GM12878 (cell line): ENCODE results near the gene SRGAP1. TPM values are rescaled to one million over a fixed set of nuclear protein-coding genes. Genes with fewer than 3 reads are reported as not detected.

Source experiments
- ATAC-seq: fragments of 200-7000 bp; cut with Tn5 transposase; 3 replicates; pipeline ENCODE4 v1.9.1; 2020; ENCODE audit warnings: mild to moderate bottlenecking, moderate library complexity
- BruUV-seq: library from RNA; stranded (reverse); fragments of 400-500 nt; replicated peaks from 2 replicates; lab custom pipeline; 2021; lab: Mats Ljungman, UMichigan
- CTCF ChIA-PET: fragments of 300-600 bp; sonication (Branson Sonifier 250); formaldehyde crosslinking; extraction: SDS; loops from one replicate; lab custom pipeline; 2021; ENCODE audit warnings: inconsistent platforms; lab: Yijun Ruan, JAX
- POLR2A ChIA-PET: fragments of 350-600 bp; formaldehyde crosslinking; extraction: SDS; loops from one replicate; lab custom pipeline; 2021; ENCODE audit warnings: inconsistent platforms; lab: Charles Lee
- RAD21 ChIA-PET: fragments of 300-600 bp; sonication (Branson Sonifier 250); formaldehyde crosslinking; loops from one replicate; lab custom pipeline; 2023; ENCODE audit warnings: antibody characterized with exemption; ENCODE audit not compliant: unreplicated experiment; lab: Charles Lee
- SMC1A ChIA-PET: fragments of 300-600 bp; sonication (Branson Sonifier 250); formaldehyde crosslinking; loops from one replicate; lab custom pipeline; 2023; ENCODE audit not compliant: unreplicated experiment, uncharacterized antibody; lab: Charles Lee
- DNase-seq: peaks from one replicate; pipeline ENCODE4 v3.0.0-alpha.2; 2011; ENCODE audit warnings: low read depth, low spot score
- FAIRE-seq: peaks from 3 replicates; lab custom pipeline; 2011; peaks lifted over from hg19 to GRCh38; lab: Jason Lieb, UNC
- H2AFZ ChIP-seq: 2 replicates; pipeline ENCODE4 v1.6.0; 2011; ENCODE audit warnings: low read depth, low read length, control low read depth; ENCODE audit not compliant: control insufficient read depth
- H3K27ac ChIP-seq: 2 replicates; pipeline ENCODE4 v1.5.1; 2011; ENCODE audit warnings: control low read depth; ENCODE audit not compliant: control insufficient read depth, insufficient read depth
- H3K27me3 ChIP-seq, 2 experiments: replicated peaks in 1 of 2; 2 replicates each; pipeline versions ENCODE4 v1.6.0 to v1.6.1; 2011; ENCODE audit warnings: low read length in 1 of 2; ENCODE audit not compliant: control insufficient read depth in 2 of 2, insufficient read depth in 2 of 2
- H3K36me3 ChIP-seq, 2 experiments: 2 replicates each; pipeline ENCODE4 v1.5.1; 2011; ENCODE audit warnings: low read length in 1 of 2; ENCODE audit not compliant: control insufficient read depth in 2 of 2, insufficient read depth in 2 of 2
- H3K4me1 ChIP-seq: 2 replicates; pipeline ENCODE4 v1.6.1; 2011; ENCODE audit warnings: mild to moderate bottlenecking, low read length, moderate library complexity, mixed read lengths; ENCODE audit not compliant: control insufficient read depth, insufficient read depth
- H3K4me2 ChIP-seq: 2 replicates; pipeline ENCODE4 v1.6.0; 2011; ENCODE audit warnings: control low read depth; ENCODE audit not compliant: control insufficient read depth, insufficient read depth
- H3K4me3 ChIP-seq: fragments of 200-600 bp; sonication (generic); 2 replicates; pipeline ENCODE4 v1.5.1; 2016
- H3K79me2 ChIP-seq: 2 replicates; pipeline ENCODE4 v1.6.0; 2011; ENCODE audit warnings: low read length; ENCODE audit not compliant: control insufficient read depth, insufficient read depth
- H3K9ac ChIP-seq: 2 replicates; pipeline ENCODE4 v1.8.0; 2011; ENCODE audit warnings: low read length, control low read depth, mixed read lengths; ENCODE audit not compliant: control insufficient read depth, insufficient read depth
- H3K9me3 ChIP-seq: replicated peaks from 3 replicates; pipeline ENCODE4 v1.5.1; 2011; ENCODE audit warnings: mild to moderate bottlenecking, low read length; ENCODE audit not compliant: control insufficient read depth, insufficient read depth
- H4K20me1 ChIP-seq: 2 replicates; pipeline ENCODE4 v1.6.0; 2011; ENCODE audit not compliant: control insufficient read depth, insufficient read depth
- ASH2L ChIP-seq: fragments of 300-600, 200-600 bp; sonication (generic); IDR thresholded peaks from 2 replicates; pipeline ENCODE4 v1.6.1; 2017; ENCODE audit warnings: low read depth, mild to moderate bottlenecking, borderline replicate concordance
- CEBPZ ChIP-seq: fragments of 150-350 bp; IDR thresholded peaks from 2 replicates; pipeline ENCODE4 v1.6.1; 2016; ENCODE audit warnings: low read depth, low read length
- CHD2 ChIP-seq: IDR thresholded peaks from 2 replicates; pipeline ENCODE4 v1.6.1; 2011; ENCODE audit warnings: low read depth, low read length, improper control_type of control experiment, borderline replicate concordance
- CHD4 ChIP-seq: fragments of 200-600 bp; sonication (generic); IDR thresholded peaks from 2 replicates; pipeline ENCODE4 v1.6.1; 2016; ENCODE audit warnings: mild to moderate bottlenecking
- CREB1 ChIP-seq: IDR thresholded peaks from 2 replicates; pipeline ENCODE4 v1.6.1; 2012; ENCODE audit warnings: low read depth, mild to moderate bottlenecking, inconsistent platforms
- IKZF1 ChIP-seq: fragments of 450-650 bp; conservative IDR thresholded peaks from 2 replicates; pipeline ENCODE4 v1.6.1; 2017; ENCODE audit warnings: antibody characterized with exemption, mild to moderate bottlenecking
- MEF2A ChIP-seq: IDR thresholded peaks from 2 replicates; pipeline ENCODE4 v1.6.1; 2011; ENCODE audit warnings: low read depth, mild to moderate bottlenecking, low read length, moderate library complexity; ENCODE audit not compliant: insufficient read depth
- POU2F2 ChIP-seq: IDR thresholded peaks from 3 replicates; pipeline ENCODE4 v1.6.1; 2011; ENCODE audit warnings: low read depth, mild to moderate bottlenecking, low read length, borderline replicate concordance
- RELA ChIP-seq: fragments of 450-650 bp; IDR thresholded peaks from 2 replicates; pipeline ENCODE4 v1.8.0; 2014; ENCODE audit warnings: borderline replicate concordance; ENCODE audit not compliant: partially characterized antibody
- SKIL ChIP-seq: fragments of 450-650 bp; IDR thresholded peaks from 2 replicates; pipeline ENCODE4 v1.6.1; 2017; ENCODE audit warnings: mild to moderate bottlenecking, low read depth, inconsistent platforms; ENCODE audit not compliant: poor library complexity, severe bottlenecking
- SMAD5 ChIP-seq: IDR thresholded peaks from 2 replicates; pipeline ENCODE4 v1.6.1; 2016; ENCODE audit warnings: antibody characterized with exemption, low read depth
- TBL1XR1 ChIP-seq: IDR thresholded peaks from 2 replicates; pipeline ENCODE4 v1.6.1; 2012; ENCODE audit warnings: low read depth, low read length, improper control_type of control experiment
- WGBS: methylation state at CpG from one replicate; pipeline ENCODE4 v1.1.6; 2016; ENCODE audit warnings: low lambda C conversion rate; ENCODE audit not compliant: insufficient replicate concordance, insufficient coverage; ENCODE audit errors: missing lambda C conversion rate; 5-methylcytosine and 5-hydroxymethylcytosine counted together
- in situ Hi-C: fragments of 300-500 bp; cut with MboI; formaldehyde crosslinking; loops from 9 replicates; pipeline ENCODE4 v1.14.3; 2018; ENCODE audit warnings: mixed read lengths
- intact Hi-C: fragments of 100-400 bp; cut with micrococcal nuclease; formaldehyde crosslinking; loops from one replicate; pipeline ENCODE4 v1.14.2; 2022; ENCODE audit not compliant: unreplicated experiment
- polyA plus RNA-seq, 11 experiments: library from polyadenylated mRNA; depleted of rRNA in 4 of 11; unstranded in 6 of 11; stranded (reverse) in 5 of 11; fragments of >200 nt; fragmentation: Nextera tagmentation in 4 of 11; fragmentation: Illumina TruSeq in 1 of 11; extraction: Ambion mirVana in 4 of 11; extraction: Trizol in 1 of 11; gene quantifications; 1 replicate in 1 of 11; 2 replicates in 10 of 11; pipeline versions ENCODE4 v1.2.1 to v1.2.3, GENCODE V29; 2011 to 2016; ENCODE audit warnings: inconsistent platforms in 2 of 11, missing spikeins in 2 of 11, low read depth in 1 of 11
- total RNA-seq, 4 experiments: library from RNA; depleted of rRNA in 3 of 4; stranded (reverse); fragments of >200 nt in 3 of 4; fragmentation: Illumina TruSeq in 1 of 4; extraction: Trizol in 1 of 4; gene quantifications; 2 replicates each; pipeline versions ENCODE4 v1.2.1 to v1.2.3, GENCODE V29; 2013 to 2021
- TF ChIP-seq, protein P1 (sequence below): fragments of 450-650 bp; IDR thresholded peaks from 2 replicates; pipeline ENCODE4 v1.6.1; 2016; ENCODE audit warnings: mild to moderate bottlenecking
- TF ChIP-seq, protein P2 (sequence below): fragments of 450-650 bp; IDR thresholded peaks from 2 replicates; pipeline ENCODE4 v1.6.1; 2017; ENCODE audit warnings: borderline replicate concordance

SRGAP1 gene
- total and polyA plus RNA-seq, 10 of the 15 experiments (the other 5 are each of a cell fraction or from before 2014, with no cell fraction given), result 0.16 to 0.85 (median 0.46) TPM

DNA sequence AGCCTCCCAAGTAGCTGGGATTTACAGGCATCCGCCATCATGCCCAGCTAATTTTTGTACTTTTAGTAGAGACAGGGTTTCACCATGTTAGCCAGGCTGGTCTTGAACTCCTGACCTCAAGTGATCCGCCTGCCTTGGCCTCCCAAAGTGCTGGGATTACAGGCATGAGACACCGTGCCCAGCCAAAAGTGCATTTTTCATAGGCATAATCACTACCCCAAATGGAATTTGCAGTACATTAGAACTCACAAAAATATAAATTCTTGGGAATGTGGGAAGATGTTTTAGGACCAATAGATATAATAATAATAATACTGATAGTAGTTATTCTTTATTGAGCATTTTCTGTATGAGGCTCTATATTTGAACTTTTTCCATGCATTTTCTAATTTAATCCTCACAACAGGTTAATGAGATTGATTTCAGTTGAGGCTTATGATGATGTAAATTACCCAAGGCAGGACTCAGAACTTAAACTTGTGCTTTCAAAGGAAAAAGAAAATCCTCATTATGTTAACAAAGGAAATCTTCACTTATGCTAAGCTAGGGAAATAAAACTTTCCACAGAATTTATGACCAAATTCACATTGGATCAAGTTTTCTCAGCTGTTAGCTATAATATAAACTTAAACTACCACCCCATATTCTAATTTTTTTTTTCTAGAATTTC is 121.6 kb downstream of the SRGAP1 start:
- Histone ChIP-seq H2AFZ (no peak overlapping the region), H3K9ac (no peak overlapping the region), H3K79me2 (no peaks in the 10 kb centered on the region), H3K27ac (no peak overlapping the region), H3K4me1 (no peaks in the 10 kb centered on the region), H3K4me2 (no peak overlapping the region), H3K36me3 (no peaks in the 10 kb centered on the region), H3K9me3 (no peaks in the 10 kb centered on the region), H4K20me1 (no peaks in the 10 kb centered on the region), H3K27me3 (no peaks in the 10 kb centered on the region; a peak in 1 of 4 replicates), H3K4me3 (no peak overlapping the region)
- ChIA-PET SMC1A (interaction anchor here (1.4 kb wide), 1 partner anchor 17 kb away, joined by 4 read pairs; no protein-coding TSS in a partner anchor), RAD21 (no interaction called here), CTCF (no interaction called here), POLR2A (no interaction called here)
- in situ Hi-C loops (no loop called here), intact Hi-C loops (no loop called here)
- no peak for DNase-seq
- no peak for FAIRE-seq
- 52% methylated on average over 3 of the region's 3 CpGs for WGBS
- BruUV-seq, result no TSS peak
- ATAC-seq, result no peak
- no peak for TF ChIP-seq CREB1
- no peak for TF ChIP-seq TBL1XR1
- TF ChIP-seq, protein P1, sequence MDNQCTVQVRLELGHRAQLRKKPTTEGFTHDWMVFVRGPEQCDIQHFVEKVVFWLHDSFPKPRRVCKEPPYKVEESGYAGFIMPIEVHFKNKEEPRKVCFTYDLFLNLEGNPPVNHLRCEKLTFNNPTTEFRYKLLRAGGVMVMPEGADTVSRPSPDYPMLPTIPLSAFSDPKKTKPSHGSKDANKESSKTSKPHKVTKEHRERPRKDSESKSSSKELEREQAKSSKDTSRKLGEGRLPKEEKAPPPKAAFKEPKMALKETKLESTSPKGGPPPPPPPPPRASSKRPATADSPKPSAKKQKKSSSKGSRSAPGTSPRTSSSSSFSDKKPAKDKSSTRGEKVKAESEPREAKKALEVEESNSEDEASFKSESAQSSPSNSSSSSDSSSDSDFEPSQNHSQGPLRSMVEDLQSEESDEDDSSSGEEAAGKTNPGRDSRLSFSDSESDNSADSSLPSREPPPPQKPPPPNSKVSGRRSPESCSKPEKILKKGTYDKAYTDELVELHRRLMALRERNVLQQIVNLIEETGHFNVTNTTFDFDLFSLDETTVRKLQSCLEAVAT, result no peak
- TF ChIP-seq SMAD5, result no peak
- TF ChIP-seq SKIL, result no peak
- TF ChIP-seq, protein P2, sequence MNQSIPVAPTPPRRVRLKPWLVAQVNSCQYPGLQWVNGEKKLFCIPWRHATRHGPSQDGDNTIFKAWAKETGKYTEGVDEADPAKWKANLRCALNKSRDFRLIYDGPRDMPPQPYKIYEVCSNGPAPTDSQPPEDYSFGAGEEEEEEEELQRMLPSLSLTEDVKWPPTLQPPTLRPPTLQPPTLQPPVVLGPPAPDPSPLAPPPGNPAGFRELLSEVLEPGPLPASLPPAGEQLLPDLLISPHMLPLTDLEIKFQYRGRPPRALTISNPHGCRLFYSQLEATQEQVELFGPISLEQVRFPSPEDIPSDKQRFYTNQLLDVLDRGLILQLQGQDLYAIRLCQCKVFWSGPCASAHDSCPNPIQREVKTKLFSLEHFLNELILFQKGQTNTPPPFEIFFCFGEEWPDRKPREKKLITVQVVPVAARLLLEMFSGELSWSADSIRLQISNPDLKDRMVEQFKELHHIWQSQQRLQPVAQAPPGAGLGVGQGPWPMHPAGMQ, result no peak
- no peak for TF ChIP-seq IKZF1
- TF ChIP-seq ASH2L, result no peak
- no peak for TF ChIP-seq POU2F2
- no peak for TF ChIP-seq CHD2
- no peak for TF ChIP-seq RELA
- no peak for TF ChIP-seq CEBPZ
- TF ChIP-seq MEF2A, result no peak
- TF ChIP-seq CHD4, result no peak
